GM13977 (cell line): ENCODE data around the gene CACNA1S.

Experiments
- DNase-seq: peaks from one replicate; pipeline ENCODE4 v3.0.0; 2012; ENCODE audit warnings: low spot score
- in situ Hi-C: fragments of 300-500 bp; cut with MboI; formaldehyde crosslinking; loops from one replicate; pipeline ENCODE4 v1.12.0; 2022; ENCODE audit warnings: low sequenced_read_pairs, low pct_unique_long_range_greater_than_20kb, mixed read lengths, inconsistent platforms; ENCODE audit not compliant: unreplicated experiment
- TF ChIP-seq, protein P1 (sequence below): IDR thresholded peaks from 2 replicates; pipeline ENCODE4 v1.5.1; 2012; ENCODE audit warnings: mild to moderate bottlenecking, control low read depth; ENCODE audit not compliant: insufficient read depth; ENCODE audit errors: extremely low read depth, missing control alignments

CACNA1S gene

DNA sequence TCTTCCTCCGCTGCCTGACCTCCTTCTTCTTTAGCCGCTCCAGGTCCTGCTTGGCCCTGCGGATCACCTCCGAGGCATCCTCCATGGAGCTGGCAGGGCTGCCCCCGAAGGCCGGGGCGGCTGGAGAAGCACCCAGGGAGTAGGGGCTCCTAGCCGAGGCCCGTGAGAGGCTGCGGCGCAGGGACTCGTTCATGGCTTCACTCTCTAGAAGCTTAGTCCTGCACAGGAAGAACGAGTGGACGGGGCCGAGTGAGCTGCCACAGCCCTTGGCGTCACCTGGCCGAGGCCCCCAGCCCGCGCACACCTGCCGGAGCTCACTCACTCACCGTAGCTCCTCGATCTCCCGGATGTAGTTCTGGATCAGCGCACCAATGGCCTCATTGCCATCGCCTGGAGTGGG is 111.8 kb downstream of the CACNA1S start:
- TF ChIP-seq, protein P1, sequence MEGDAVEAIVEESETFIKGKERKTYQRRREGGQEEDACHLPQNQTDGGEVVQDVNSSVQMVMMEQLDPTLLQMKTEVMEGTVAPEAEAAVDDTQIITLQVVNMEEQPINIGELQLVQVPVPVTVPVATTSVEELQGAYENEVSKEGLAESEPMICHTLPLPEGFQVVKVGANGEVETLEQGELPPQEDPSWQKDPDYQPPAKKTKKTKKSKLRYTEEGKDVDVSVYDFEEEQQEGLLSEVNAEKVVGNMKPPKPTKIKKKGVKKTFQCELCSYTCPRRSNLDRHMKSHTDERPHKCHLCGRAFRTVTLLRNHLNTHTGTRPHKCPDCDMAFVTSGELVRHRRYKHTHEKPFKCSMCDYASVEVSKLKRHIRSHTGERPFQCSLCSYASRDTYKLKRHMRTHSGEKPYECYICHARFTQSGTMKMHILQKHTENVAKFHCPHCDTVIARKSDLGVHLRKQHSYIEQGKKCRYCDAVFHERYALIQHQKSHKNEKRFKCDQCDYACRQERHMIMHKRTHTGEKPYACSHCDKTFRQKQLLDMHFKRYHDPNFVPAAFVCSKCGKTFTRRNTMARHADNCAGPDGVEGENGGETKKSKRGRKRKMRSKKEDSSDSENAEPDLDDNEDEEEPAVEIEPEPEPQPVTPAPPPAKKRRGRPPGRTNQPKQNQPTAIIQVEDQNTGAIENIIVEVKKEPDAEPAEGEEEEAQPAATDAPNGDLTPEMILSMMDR: no peak
- in situ Hi-C loops: no loop called here
- no peak for DNase-seq

DNA sequence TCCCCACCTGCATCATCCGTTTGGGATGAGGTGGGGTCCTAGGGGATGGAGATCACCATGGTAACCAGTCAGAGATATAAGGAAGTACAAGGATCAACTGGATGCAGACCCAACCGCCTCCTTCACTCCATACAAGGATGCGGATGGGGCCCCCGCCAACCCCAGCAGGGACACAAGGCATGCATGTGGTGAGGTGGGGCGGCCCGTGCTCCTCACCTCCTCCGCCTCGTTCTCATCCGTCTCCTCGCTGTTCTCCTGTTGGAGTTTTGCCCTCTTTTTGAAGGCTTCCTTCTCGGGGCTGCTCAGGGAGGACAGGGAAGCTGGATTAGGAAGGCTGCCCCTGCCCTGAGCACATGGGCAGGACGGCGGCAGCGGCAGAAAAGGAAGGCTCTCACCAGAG is 112.6 kb downstream of the CACNA1S start:
- TF ChIP-seq, protein P1: no peak
- DNase-seq: no peak
- in situ Hi-C loops: no loop called here

DNA sequence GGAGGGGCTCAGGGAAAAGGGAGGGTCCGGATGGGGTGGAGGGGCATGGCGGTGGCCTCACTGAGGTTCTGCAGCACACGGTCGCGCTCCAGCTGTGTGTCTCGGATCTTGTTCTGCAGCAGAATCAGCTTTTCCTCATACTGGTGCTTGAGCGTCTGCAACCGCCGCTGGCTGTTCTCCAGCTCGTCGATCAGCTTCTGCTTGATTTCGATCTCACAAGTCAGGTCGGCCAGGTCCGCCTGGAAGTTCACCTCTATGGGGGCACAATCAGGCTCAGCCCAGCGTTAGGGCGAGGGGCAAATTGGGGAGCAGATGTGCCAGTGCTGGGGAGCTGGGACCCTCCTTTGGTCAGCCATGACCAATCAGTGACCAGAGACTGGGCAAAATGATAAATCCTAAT is 113.9 kb downstream of the CACNA1S start:
- TF ChIP-seq, protein P1: no peak
- DNase-seq: no peak
- in situ Hi-C loops: no loop called here

DNA sequence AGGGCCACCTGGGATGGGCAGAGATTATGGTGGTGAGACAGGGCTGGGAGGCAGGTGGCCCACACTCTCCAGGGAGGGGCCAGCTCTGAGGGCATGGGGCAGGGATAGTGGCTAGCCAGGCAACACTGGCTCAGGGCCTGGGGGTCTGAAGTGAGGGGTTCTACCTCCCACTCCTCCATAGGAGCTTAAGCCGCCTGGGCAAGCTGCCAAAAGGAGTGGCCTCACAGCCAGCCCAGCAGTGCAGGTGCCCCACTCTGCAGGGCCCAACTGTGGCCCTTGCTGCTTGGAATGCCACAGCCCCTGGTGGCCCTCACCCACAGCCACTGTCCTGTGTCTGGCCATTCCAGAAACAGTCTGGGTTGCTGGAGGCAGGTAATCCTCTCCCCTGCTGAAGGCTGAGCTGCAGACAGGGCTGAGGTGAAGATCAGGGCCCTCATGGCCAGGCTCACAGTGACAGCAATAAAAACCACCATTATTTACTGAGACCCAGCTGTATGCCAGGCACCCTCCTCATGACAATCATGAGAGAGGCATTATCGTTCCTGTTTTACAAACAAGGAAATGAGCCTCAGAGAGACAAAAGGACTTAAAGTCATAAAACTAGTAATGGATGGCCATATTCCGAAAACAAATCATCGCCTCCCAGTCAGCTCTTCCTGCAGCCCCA is 119.7 kb downstream of the CACNA1S start:
- in situ Hi-C loops: no loop called here
- DNase-seq: no peak
- TF ChIP-seq, protein P1: no peak

DNA sequence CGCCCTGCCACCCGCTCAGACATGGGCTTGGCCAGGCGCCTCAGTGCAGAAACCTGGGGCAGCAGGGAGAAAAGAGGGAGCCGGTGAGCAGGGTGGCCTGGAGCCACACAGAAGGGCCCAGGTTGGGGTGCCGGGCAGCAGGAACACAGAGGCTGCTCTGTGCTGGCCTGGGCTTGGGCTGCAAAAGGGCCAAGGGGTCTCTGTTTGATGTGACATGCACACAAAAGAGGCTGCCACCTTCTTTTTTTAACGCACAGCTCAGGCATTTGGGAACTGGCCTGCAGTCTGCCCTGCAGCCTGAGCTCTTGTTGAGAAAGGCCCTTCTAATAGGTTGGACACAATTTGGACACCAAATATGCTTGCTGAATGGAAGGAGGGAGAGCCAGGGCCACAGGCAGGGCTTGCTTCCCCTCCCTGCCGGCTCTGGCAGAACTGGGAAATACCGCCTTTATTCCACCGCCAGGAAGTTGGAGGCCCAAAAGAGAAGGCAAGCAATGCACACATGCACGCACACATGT is 121.1 kb downstream of the CACNA1S start:
- TF ChIP-seq, protein P1: no peak
- in situ Hi-C loops: no loop called here
- DNase-seq: no peak

DNA sequence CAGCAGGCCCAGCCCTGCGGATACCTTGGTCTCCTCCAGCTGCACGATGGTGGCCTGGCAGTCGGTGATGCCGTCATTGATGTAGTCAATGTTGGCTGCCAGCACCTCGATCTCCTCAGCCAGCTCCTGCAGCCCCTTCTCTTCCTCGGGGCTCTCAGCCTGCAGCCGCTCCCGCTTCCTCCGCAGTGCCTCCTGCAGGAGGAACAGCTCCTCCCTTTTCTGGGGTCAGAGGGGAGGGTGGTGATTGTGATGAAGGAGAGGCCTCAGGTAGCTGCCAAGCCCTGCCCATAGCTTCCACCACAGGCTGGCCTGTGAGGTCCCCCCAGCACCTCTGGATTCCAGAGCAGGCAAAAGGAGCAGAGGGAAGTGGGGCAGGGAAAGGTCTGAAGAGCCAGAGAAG is 122.1 kb downstream of the CACNA1S start:
- in situ Hi-C loops: no loop called here
- TF ChIP-seq, protein P1: no peak
- no peak for DNase-seq
